ENCODE results near the gene CFAP299. TPM values are rescaled to one million over a fixed set of nuclear protein-coding genes. Genes with fewer than 3 reads are reported as not detected.

CFAP299 gene
- total and polyA plus RNA-seq, 2 donors (not counting 1 experiment from before 2014, with no cell fraction given) = not detected

DNA sequence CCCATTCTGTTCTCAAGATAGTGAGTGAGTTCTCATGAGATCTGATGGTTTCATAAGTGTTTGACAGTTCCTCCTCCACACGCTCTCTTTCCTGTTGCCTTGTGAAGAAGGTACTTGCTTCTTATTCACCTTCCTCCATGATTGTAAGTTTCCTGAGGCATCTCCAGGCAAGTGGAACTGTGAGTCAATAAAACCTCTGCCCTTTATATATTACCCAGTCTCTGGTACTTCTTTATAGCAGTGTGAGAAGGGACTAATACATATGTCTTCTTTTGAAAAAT, 58.4 kb downstream of the CFAP299 start:
- Mint-ChIP-seq H3K9me3 (ENCODE audit: insufficient read depth) (no peaks in the 10 kb centered on the region), H3K27me3 (no peaks in the 10 kb centered on the region), H3K4me1 (peaks cover 2% of the 10 kb centered on the region), H3K27ac (no peak overlapping the region), H3K4me3 (no peak overlapping the region)
- no CpG with 5 or more reads among the region's 1 CpG for WGBS (ENCODE audit: insufficient coverage)
- H3K27ac ChIP-seq (ENCODE audit: low read length in 2 of 2) = no peak overlapping the region
- ChIA-PET POLR2A (no interaction called here), CTCF (no interaction called here)
- intact Hi-C loops (cut with micrococcal nuclease) = no loop called here
- H3K4me3 ChIP-seq (ENCODE audit: control extremely low read depth in 1 of 5, extremely low read depth in 1 of 5, insufficient read depth in 1 of 5, low read depth in 2 of 5, low read length in 4 of 5) = no peak overlapping the region
- no peaks in the 10 kb centered on the region for H3K36me3 ChIP-seq (replicated peaks in 1 of 2; ENCODE audit: control extremely low read depth in 1 of 2, control insufficient read depth in 1 of 2, extremely low read depth in 1 of 2, insufficient read depth in 2 of 2, low read length in 1 of 2)
- no peak overlapping the region for H2AFZ ChIP-seq (ENCODE audit: insufficient read depth, low read depth, low read length, poor library complexity, severe bottlenecking)
- no peak overlapping the region for H3K9ac ChIP-seq (ENCODE audit: low read length)
- DNase-seq = no peak
- H3K4me1 ChIP-seq (ENCODE audit: control insufficient read depth in 2 of 2, insufficient read depth in 2 of 2, low read length in 2 of 2) = no peaks in the 10 kb centered on the region
- no peak for ATAC-seq (ENCODE audit: low read depth)
- no peak overlapping the region for H3K4me2 ChIP-seq (replicated peaks; ENCODE audit: low read depth, low read length, poor library complexity, severe bottlenecking)
- no peaks in the 10 kb centered on the region for H3K79me2 ChIP-seq (ENCODE audit: control insufficient read depth, insufficient read depth, low read length)
- no peak for TF ChIP-seq EZH2 (IDR thresholded peaks at IDR 0.05; ENCODE audit: borderline replicate concordance, insufficient read depth, low read depth, low read length, poor library complexity, severe bottlenecking)
- TF ChIP-seq, protein P1, sequence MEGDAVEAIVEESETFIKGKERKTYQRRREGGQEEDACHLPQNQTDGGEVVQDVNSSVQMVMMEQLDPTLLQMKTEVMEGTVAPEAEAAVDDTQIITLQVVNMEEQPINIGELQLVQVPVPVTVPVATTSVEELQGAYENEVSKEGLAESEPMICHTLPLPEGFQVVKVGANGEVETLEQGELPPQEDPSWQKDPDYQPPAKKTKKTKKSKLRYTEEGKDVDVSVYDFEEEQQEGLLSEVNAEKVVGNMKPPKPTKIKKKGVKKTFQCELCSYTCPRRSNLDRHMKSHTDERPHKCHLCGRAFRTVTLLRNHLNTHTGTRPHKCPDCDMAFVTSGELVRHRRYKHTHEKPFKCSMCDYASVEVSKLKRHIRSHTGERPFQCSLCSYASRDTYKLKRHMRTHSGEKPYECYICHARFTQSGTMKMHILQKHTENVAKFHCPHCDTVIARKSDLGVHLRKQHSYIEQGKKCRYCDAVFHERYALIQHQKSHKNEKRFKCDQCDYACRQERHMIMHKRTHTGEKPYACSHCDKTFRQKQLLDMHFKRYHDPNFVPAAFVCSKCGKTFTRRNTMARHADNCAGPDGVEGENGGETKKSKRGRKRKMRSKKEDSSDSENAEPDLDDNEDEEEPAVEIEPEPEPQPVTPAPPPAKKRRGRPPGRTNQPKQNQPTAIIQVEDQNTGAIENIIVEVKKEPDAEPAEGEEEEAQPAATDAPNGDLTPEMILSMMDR (IDR thresholded peaks at IDR 0.05) = no peak
- peaks cover 0 to 3% (median 0%) of the 10 kb centered on the region in 3 donors for H3K9me3 ChIP-seq (ENCODE audit: control extremely low read depth in 1 of 3, control insufficient read depth in 2 of 3, insufficient read depth in 1 of 3, low read length in 2 of 3)
- no peaks in the 10 kb centered on the region for H3K27me3 ChIP-seq (replicated peaks in 1 of 4; ENCODE audit: control extremely low read depth in 1 of 4, control insufficient read depth in 3 of 4, insufficient read depth in 4 of 4, low read length in 3 of 4)
- no peaks in the 10 kb centered on the region for H4K20me1 ChIP-seq (ENCODE audit: control insufficient read depth, insufficient read depth, low read length, poor library complexity, severe bottlenecking)

DNA sequence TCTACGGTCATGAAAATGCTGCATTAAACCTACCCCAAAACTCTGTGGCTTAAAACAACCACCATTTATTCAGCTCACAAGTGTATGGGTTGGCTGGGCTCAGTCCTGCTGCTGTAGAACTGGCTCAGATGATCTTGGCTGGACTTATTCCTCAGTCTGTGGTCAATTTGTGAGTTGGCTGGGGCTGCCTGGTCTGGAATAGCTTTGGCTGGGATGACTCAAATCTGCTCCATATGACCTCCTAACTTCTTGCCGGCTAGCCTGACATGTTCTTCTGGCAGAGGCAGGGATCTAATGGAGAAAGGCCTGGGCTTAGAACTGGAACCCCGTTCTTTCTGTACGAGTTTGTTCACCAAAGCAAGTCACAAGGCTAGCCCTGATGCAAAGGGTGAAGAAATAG, 71.7 kb downstream of the CFAP299 start:
- intact Hi-C loops (cut with micrococcal nuclease) = no loop called here
- H3K27me3 Mint-ChIP-seq = peaks cover 9% of the 10 kb centered on the region
- POLR2A ChIA-PET = no interaction called here

More for the DNA sequence above, 71.7 kb downstream of the CFAP299 start:
- no peaks in the 10 kb centered on the region for H3K36me3 ChIP-seq (replicated peaks in 1 of 2; ENCODE audit: control extremely low read depth in 1 of 2, control insufficient read depth in 1 of 2, extremely low read depth in 1 of 2, insufficient read depth in 2 of 2, low read length in 1 of 2)
- no peaks in the 10 kb centered on the region for H3K27me3 ChIP-seq (replicated peaks in 1 of 4; ENCODE audit: control extremely low read depth in 1 of 4, control insufficient read depth in 3 of 4, insufficient read depth in 4 of 4, low read length in 3 of 4)
- no peaks in the 10 kb centered on the region for H3K4me1 Mint-ChIP-seq
- H3K4me2 ChIP-seq (replicated peaks; ENCODE audit: low read depth, low read length, poor library complexity, severe bottlenecking) = no peak overlapping the region
- H3K9me3 Mint-ChIP-seq (ENCODE audit: insufficient read depth) = no peaks in the 10 kb centered on the region
- H2AFZ ChIP-seq (ENCODE audit: insufficient read depth, low read depth, low read length, poor library complexity, severe bottlenecking) = no peak overlapping the region
- DNase-seq (no peak), ATAC-seq (ENCODE audit: low read depth) (no peak)
- CTCF ChIA-PET = no interaction called here
- H3K27ac Mint-ChIP-seq = no peak overlapping the region
- no peak overlapping the region for H3K4me3 ChIP-seq (ENCODE audit: control extremely low read depth in 1 of 5, extremely low read depth in 1 of 5, insufficient read depth in 1 of 5, low read depth in 2 of 5, low read length in 4 of 5)
- H3K4me1 ChIP-seq (ENCODE audit: control insufficient read depth in 2 of 2, insufficient read depth in 2 of 2, low read length in 2 of 2) = no peaks in the 10 kb centered on the region
- no peak overlapping the region for H3K27ac ChIP-seq (ENCODE audit: low read length in 2 of 2)
- TF ChIP-seq, protein P1 (IDR thresholded peaks at IDR 0.05) = no peak
- no peak for TF ChIP-seq EZH2 (IDR thresholded peaks at IDR 0.05; ENCODE audit: borderline replicate concordance, insufficient read depth, low read depth, low read length, poor library complexity, severe bottlenecking)
- no peaks in the 10 kb centered on the region for H4K20me1 ChIP-seq (ENCODE audit: control insufficient read depth, insufficient read depth, low read length, poor library complexity, severe bottlenecking)
- no peaks in the 10 kb centered on the region for H3K79me2 ChIP-seq (ENCODE audit: control insufficient read depth, insufficient read depth, low read length)
- no peaks in the 10 kb centered on the region for H3K9me3 ChIP-seq (ENCODE audit: control extremely low read depth in 1 of 3, control insufficient read depth in 2 of 3, insufficient read depth in 1 of 3, low read length in 2 of 3)
- H3K9ac ChIP-seq (ENCODE audit: low read length) = no peak overlapping the region
- WGBS (ENCODE audit: insufficient coverage) = 100% methylated on average over 1 of the region's 4 CpGs
- no peak overlapping the region for H3K4me3 Mint-ChIP-seq
